ENCODE results near the gene GABRG3.
A peak's percentile ranks its signal among the peaks of the same experiment; 100 is the strongest.
"Not testable (repeated sequence)": the region's sequence is repeated elsewhere in the genome, so short reads cannot be mapped to it uniquely, and the experiment has no call there.

The GABRG3 gene

GRCh38 chr15:27175472-27176153 lies 204.6 kb downstream of the GABRG3 start:
- DNase-seq = no peak

GRCh38 chr15:27176785-27177406 lies 205.9 kb downstream of the GABRG3 start:
- DNase-seq = no peak

GRCh38 chr15:27179789-27180188 lies 208.8 kb downstream of the GABRG3 start:
- no peak for DNase-seq

GRCh38 chr15:27182561-27183110 lies 211.7 kb downstream of the GABRG3 start:
- DNase-seq = no peak

GRCh38 chr15:27183201-27183600 lies 212.2 kb downstream of the GABRG3 start:
- peak in 1 of 56 donors; percentile 23 for DNase-seq

GRCh38 chr15:27191515-27191914 lies 220.5 kb downstream of the GABRG3 start:
- DNase-seq = not testable (repeated sequence)

- no peak for DNase-seq
Measured at GRCh38 chr15:27196691-27197090, 225.7 kb downstream of the GABRG3 start.

- no peak for DNase-seq
Measured at GRCh38 chr15:27201425-27201824, 230.4 kb downstream of the GABRG3 start.

GRCh38 chr15:27210176-27210575 lies 239.2 kb downstream of the GABRG3 start:
- DNase-seq = no peak

GRCh38 chr15:27214032-27214431 lies 243.1 kb downstream of the GABRG3 start:
- no peak for DNase-seq

- no peak for DNase-seq
Measured at GRCh38 chr15:27214961-27215360, 244.0 kb downstream of the GABRG3 start.

- no peak for DNase-seq
Measured at GRCh38 chr15:27218426-27218825, 247.4 kb downstream of the GABRG3 start.

GRCh38 chr15:27219636-27220035 lies 248.7 kb downstream of the GABRG3 start:
- DNase-seq = no peak

GRCh38 chr15:27220199-27220598 lies 249.2 kb downstream of the GABRG3 start:
- no peak for DNase-seq

GRCh38 chr15:27222479-27222878 lies 251.5 kb downstream of the GABRG3 start:
- no peak for DNase-seq

GRCh38 chr15:27223179-27223578 lies 252.2 kb downstream of the GABRG3 start:
- no peak for DNase-seq

GRCh38 chr15:27231811-27232210 lies 260.8 kb downstream of the GABRG3 start:
- DNase-seq = no peak

- no peak for DNase-seq
Measured at GRCh38 chr15:27232876-27233275, 261.9 kb downstream of the GABRG3 start.

GRCh38 chr15:27234593-27234992 lies 263.6 kb downstream of the GABRG3 start:
- no peak for DNase-seq

- peak in 1 of 56 donors; percentile 6 for DNase-seq
Measured at GRCh38 chr15:27235161-27235560, 264.2 kb downstream of the GABRG3 start.

GRCh38 chr15:27235681-27236080 lies 264.7 kb downstream of the GABRG3 start:
- no peak for DNase-seq

- no peak for DNase-seq
Measured at GRCh38 chr15:27237319-27237939, 266.4 kb downstream of the GABRG3 start.

GRCh38 chr15:27238209-27238608 lies 267.2 kb downstream of the GABRG3 start:
- DNase-seq = no peak

Measured in amygdala (tissue), 56 donors.